Measurements from ENCODE around the gene MSH5. TPM values are rescaled to one million over a fixed set of nuclear protein-coding genes. Genes with fewer than 3 reads are reported as not detected.

MSH5 gene
- total RNA-seq, 1 experiment from 2014 or later = 22.4 TPM

- H3K18ac ChIP-seq (ENCODE audit: insufficient read length, low read depth, low read length) = no peak overlapping the region
- Mint-ChIP-seq H3K27me3 (ENCODE audit: low read depth) (no peaks in the 10 kb centered on the region), H3K4me1 (peaks cover 13 to 28% of the 10 kb centered on the region in 2 experiments), H3K36me3 (ENCODE audit: insufficient read depth in 1 of 3, low read depth in 3 of 3) (peaks cover 18 to 53% (median 32%) of the 10 kb centered on the region in 3 experiments), H3K4me3 (no peak overlapping the region), H3K27ac (peak overlapping the region; percentile 31 to 50 (median 48); a peak in 6 of 7 replicates), H3K9me3 (no peaks in the 10 kb centered on the region)
- H3K79me2 ChIP-seq (ENCODE audit: insufficient read depth, low read length) = no peaks in the 10 kb centered on the region
- no peaks in the 10 kb centered on the region for H3K4me1 ChIP-seq (ENCODE audit: insufficient read depth, low read length)
- no peak overlapping the region for H2BK5ac ChIP-seq (ENCODE audit: insufficient read length, low read length)
- H2BK15ac ChIP-seq (ENCODE audit: low read depth, low read length) = no peak overlapping the region
- no peak overlapping the region for H2BK12ac ChIP-seq (ENCODE audit: insufficient read length, low read depth, low read length)
- H4K8ac ChIP-seq (replicated peaks; ENCODE audit: insufficient read length, low read depth, low read length) = no peak overlapping the region
- no peaks in the 10 kb centered on the region for H4K20me1 ChIP-seq (ENCODE audit: control insufficient read depth, insufficient read depth, insufficient read length)
- no peak overlapping the region for H3K4me2 ChIP-seq (ENCODE audit: insufficient read depth, insufficient read length, low read length)
- no peak overlapping the region for H3K56ac ChIP-seq (ENCODE audit: insufficient read length, low read depth, low read length)
- no peak overlapping the region for H3K4ac ChIP-seq (ENCODE audit: low read depth, low read length)
- no peaks in the 10 kb centered on the region for H3K27me3 ChIP-seq (ENCODE audit: insufficient read depth, low read length)
- H4K91ac ChIP-seq (ENCODE audit: insufficient read length, low read depth, low read length) = no peak overlapping the region
- no peak overlapping the region for H3T11ph ChIP-seq (ENCODE audit: low read length)
- no peak for DNase-seq
- no peak overlapping the region for H2AK5ac ChIP-seq (ENCODE audit: insufficient read length, low read length)
- no peak overlapping the region for H3K14ac ChIP-seq (ENCODE audit: insufficient read depth, low read length)
- H2AFZ ChIP-seq (ENCODE audit: low read length) = no peak overlapping the region
- no peak overlapping the region for H4K5ac ChIP-seq (ENCODE audit: insufficient read length, low read depth, low read length)
- H2BK120ac ChIP-seq (ENCODE audit: low read depth, low read length, poor library complexity, severe bottlenecking) = no peak overlapping the region
- no peak overlapping the region for H3K9ac ChIP-seq (ENCODE audit: extremely low read depth, insufficient read length, low read length)
- WGBS (ENCODE audit: extremely low coverage, insufficient read length, low lambda C conversion rate) = no CpG with 5 or more reads among the region's 1 CpG
- no peak overlapping the region for H3K27ac ChIP-seq (ENCODE audit: insufficient read length, low read depth, low read length)
- no peaks in the 10 kb centered on the region for H3K9me3 ChIP-seq (ENCODE audit: control insufficient read depth, low read depth, low read length)
- H2BK20ac ChIP-seq (ENCODE audit: low read depth, low read length, poor library complexity, severe bottlenecking) = no peak overlapping the region
- H3K23ac ChIP-seq (ENCODE audit: insufficient read length, low read depth, low read length) = no peak overlapping the region
- no peaks in the 10 kb centered on the region for H3K79me1 ChIP-seq (ENCODE audit: insufficient read depth, low read depth, low read length, poor library complexity, severe bottlenecking)
- no peak for TF ChIP-seq CTCF (conservative IDR thresholded peaks at IDR 0.05)
- peaks cover 7% of the 10 kb centered on the region for H3K23me2 ChIP-seq (ENCODE audit: insufficient read length, low read depth, low read length, poor library complexity, severe bottlenecking)
Observed at GRCh38 chr6:31744422-31744821, 4.6 kb downstream of the MSH5 start.
